ENCODE data around the gene GAS7. TPM values are rescaled to one million over a fixed set of nuclear protein-coding genes. Genes with fewer than 3 reads are reported as not detected.
A peak's percentile ranks its signal among the peaks of the same experiment; 100 is the strongest.
"Not testable (repeated sequence)": the region's sequence is repeated elsewhere in the genome, so short reads cannot be mapped to it uniquely, and the experiment has no call there.

Gene GAS7
- total RNA-seq, 2 experiments from 2014 or later: 0.60 to 1.3 TPM

DNA sequence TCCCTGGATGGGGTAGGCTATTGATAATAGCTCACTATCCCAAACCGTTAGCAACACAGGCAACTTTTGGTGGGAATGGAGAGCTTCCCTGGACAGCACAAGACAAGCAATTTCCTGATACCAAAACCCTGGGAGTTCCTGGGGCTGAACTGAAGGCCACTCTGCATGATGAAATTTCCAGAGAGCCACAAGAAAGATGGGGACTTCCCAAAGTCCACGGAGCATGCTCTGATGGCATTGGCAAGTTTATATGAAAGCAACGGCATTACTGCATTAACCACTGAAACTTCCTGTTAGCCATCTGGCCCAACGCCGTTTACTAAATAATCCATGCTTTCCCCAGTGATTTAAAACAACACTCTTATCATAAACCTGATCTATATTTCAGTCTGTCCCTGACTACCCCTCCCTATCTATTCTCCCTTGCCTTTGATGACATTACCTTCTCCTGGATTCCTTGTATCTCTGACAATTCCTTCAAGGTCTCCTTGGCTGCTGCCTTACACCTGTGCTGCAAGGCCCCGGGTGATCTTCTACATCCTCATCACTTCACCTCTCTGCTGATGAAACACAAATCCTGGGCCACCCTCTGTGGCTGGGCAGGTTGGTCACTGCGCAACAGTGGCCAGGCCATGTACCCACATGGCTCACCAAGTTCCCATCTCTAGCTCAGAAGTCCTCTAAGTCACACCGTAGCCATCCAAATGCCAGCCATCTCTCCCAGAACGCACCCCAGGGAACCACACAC, 184.9 kb downstream of the GAS7 start:
- no peak overlapping the region for H3K27ac Mint-ChIP-seq
- H3K36me3 Mint-ChIP-seq (ENCODE audit: low read depth): no peaks in the 10 kb centered on the region
- ATAC-seq: no peak
- intact Hi-C loops (cut with DNase I, micrococcal nuclease): no loop called here
- H3K27me3 Mint-ChIP-seq: no peaks in the 10 kb centered on the region
- DNase-seq: no peak
- no peaks in the 10 kb centered on the region for H3K4me1 Mint-ChIP-seq
- POLR2A ChIA-PET: no interaction called here
- H3K4me3 Mint-ChIP-seq: no peak overlapping the region
- CTCF ChIA-PET: no interaction called here
- H3K9me3 Mint-ChIP-seq (ENCODE audit: low read depth): no peaks in the 10 kb centered on the region

- ATAC-seq (no peak), DNase-seq (no peak)
- ChIA-PET POLR2A (no interaction called here), CTCF (no interaction called here)
- H3K27me3 Mint-ChIP-seq: no peaks in the 10 kb centered on the region
- no peak overlapping the region for H3K4me3 Mint-ChIP-seq
- intact Hi-C loops (cut with DNase I, micrococcal nuclease): no loop called here
- no peaks in the 10 kb centered on the region for H3K9me3 Mint-ChIP-seq (ENCODE audit: low read depth)
- no peak overlapping the region for H3K27ac Mint-ChIP-seq
- H3K4me1 Mint-ChIP-seq: no peaks in the 10 kb centered on the region
- no peaks in the 10 kb centered on the region for H3K36me3 Mint-ChIP-seq (ENCODE audit: low read depth)
These were observed 187.7 kb downstream of the GAS7 start for GRCh38 chr17:10010752-10011151.

GRCh38 chr17:10003705-10004104, 194.7 kb downstream of the GAS7 start:
- Mint-ChIP-seq H3K4me3 (no peak overlapping the region), H3K27me3 (no peaks in the 10 kb centered on the region), H3K9me3 (ENCODE audit: low read depth) (no peaks in the 10 kb centered on the region), H3K36me3 (ENCODE audit: low read depth) (no peaks in the 10 kb centered on the region), H3K27ac (no peak overlapping the region), H3K4me1 (no peaks in the 10 kb centered on the region)
- ATAC-seq (no peak), DNase-seq (no peak)
- ChIA-PET CTCF (no interaction called here), POLR2A (no interaction called here)
- intact Hi-C loops (cut with DNase I, micrococcal nuclease): no loop called here

DNA sequence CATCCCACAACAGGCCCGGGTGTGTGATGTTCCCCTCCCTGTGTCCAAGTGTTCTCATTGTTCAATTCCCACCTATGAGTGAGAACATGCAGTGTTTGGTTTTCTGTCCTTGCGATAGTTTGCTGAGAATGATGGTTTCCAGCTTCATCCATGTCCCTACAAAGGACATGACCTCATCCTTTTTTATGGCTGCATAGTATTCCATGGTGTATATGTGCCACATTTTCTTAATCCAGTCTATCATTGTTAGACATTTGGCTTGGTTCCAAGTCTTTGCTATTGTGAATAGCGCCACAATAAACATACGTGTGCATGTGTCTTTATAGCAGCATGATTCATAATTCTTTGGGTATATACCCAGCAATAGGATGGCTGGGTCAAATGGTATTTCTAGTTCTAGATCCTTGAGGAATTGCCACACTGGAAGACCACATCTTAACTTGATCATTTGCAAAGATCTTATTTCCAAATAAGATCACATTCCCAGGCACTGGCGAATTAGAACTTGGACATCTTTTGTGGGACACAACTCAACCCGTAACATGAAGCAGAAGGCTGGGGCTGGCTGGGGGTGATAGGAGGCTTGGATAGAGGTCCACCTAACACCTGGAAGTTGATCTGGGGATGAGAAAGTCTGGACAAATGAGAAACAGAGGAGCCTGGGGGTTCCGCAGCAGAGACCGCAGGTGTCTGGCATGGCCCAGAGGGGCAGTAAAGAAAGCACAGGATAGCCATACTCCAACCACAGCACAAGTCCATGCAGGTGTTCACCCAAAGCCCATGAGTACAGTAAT, 195.6 kb downstream of the GAS7 start:
- ATAC-seq; H3K27me3 Mint-ChIP-seq; H3K4me3 Mint-ChIP-seq; H3K4me1 Mint-ChIP-seq; CTCF ChIA-PET; H3K27ac Mint-ChIP-seq; POLR2A ChIA-PET; H3K36me3 Mint-ChIP-seq (ENCODE audit: low read depth); H3K9me3 Mint-ChIP-seq (ENCODE audit: low read depth); DNase-seq; intact Hi-C loops (cut with DNase I, micrococcal nuclease): not testable (repeated sequence)

DNA sequence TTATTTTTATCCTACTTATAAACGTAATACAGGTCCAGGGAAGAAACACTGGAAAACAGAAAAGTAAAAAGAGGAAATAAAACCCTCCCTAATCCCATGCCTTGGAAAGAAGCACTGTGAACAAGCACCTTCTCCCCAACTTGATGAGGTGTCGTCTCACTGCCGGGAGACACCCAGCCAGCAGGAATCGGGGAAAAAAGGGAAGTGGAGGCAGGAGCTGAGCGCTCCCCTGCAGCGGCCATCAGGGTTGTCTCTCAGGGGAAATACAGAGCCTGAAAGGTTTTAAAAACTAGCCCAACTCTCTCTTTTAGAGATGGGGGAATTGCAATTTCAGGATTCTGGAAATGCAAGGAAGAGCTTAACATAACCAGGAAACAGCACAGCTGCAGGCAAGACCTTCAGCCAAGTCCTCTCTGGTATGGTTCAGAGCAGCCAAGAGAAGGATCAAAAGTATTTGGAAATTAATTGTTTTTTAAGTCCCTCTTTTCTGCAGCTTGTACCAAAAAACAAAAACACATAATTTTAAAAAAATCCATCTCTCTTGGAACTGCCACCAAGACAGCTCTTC, 197.0 kb downstream of the GAS7 start:
- ChIA-PET CTCF (no interaction called here), POLR2A (no interaction called here)
- no peaks in the 10 kb centered on the region for H3K4me1 Mint-ChIP-seq
- ATAC-seq (no peak), DNase-seq (no peak)
- no peak overlapping the region for H3K4me3 Mint-ChIP-seq
- intact Hi-C loops (cut with DNase I, micrococcal nuclease): no loop called here
- no peaks in the 10 kb centered on the region for H3K27me3 Mint-ChIP-seq
- H3K9me3 Mint-ChIP-seq (ENCODE audit: low read depth): no peaks in the 10 kb centered on the region
- H3K27ac Mint-ChIP-seq: no peak overlapping the region
- no peaks in the 10 kb centered on the region for H3K36me3 Mint-ChIP-seq (ENCODE audit: low read depth)

- no peaks in the 10 kb centered on the region for H3K27me3 Mint-ChIP-seq
- no peaks in the 10 kb centered on the region for H3K36me3 Mint-ChIP-seq (ENCODE audit: low read depth)
- CTCF ChIA-PET: interaction anchor here (0.8 kb wide), 1 partner anchor 255 kb away, joined by 3 read pairs; no protein-coding TSS in a partner anchor
- POLR2A ChIA-PET: no interaction called here
- H3K27ac Mint-ChIP-seq: no peak overlapping the region
- no peak for ATAC-seq
- intact Hi-C loops (cut with DNase I, micrococcal nuclease): no loop called here
- DNase-seq: no peak
- H3K4me3 Mint-ChIP-seq: no peak overlapping the region
- H3K4me1 Mint-ChIP-seq: no peaks in the 10 kb centered on the region
- H3K9me3 Mint-ChIP-seq (ENCODE audit: low read depth): no peaks in the 10 kb centered on the region
These were observed 198.3 kb downstream of the GAS7 start for GRCh38 chr17:9999919-10000695.

- H3K4me3 Mint-ChIP-seq: no peak overlapping the region
- CTCF ChIA-PET: no interaction called here
These were observed 200.3 kb downstream of the GAS7 start for GRCh38 chr17:9998060-9998459.

GRCh38 chr17:9994761-9995160, 203.6 kb downstream of the GAS7 start:
- Mint-ChIP-seq H3K36me3 (ENCODE audit: low read depth) (no peaks in the 10 kb centered on the region), H3K27me3 (no peaks in the 10 kb centered on the region), H3K4me1 (no peaks in the 10 kb centered on the region), H3K9me3 (ENCODE audit: low read depth) (no peaks in the 10 kb centered on the region), H3K4me3 (no peak overlapping the region), H3K27ac (no peak overlapping the region)
- no peak for ATAC-seq
- DNase-seq: no peak
- intact Hi-C loops (cut with DNase I, micrococcal nuclease): no loop called here
- ChIA-PET CTCF (no interaction called here), POLR2A (no interaction called here)

More at GRCh38 chr17:9998060-9998459, 200.3 kb downstream of the GAS7 start:
- H3K36me3 Mint-ChIP-seq (ENCODE audit: low read depth): no peaks in the 10 kb centered on the region
- no peaks in the 10 kb centered on the region for H3K9me3 Mint-ChIP-seq (ENCODE audit: low read depth)
- ATAC-seq (no peak), DNase-seq (no peak)
- intact Hi-C loops (cut with DNase I, micrococcal nuclease): no loop called here
- H3K4me1 Mint-ChIP-seq: no peaks in the 10 kb centered on the region
- H3K27ac Mint-ChIP-seq: no peak overlapping the region
- no peaks in the 10 kb centered on the region for H3K27me3 Mint-ChIP-seq
- POLR2A ChIA-PET: no interaction called here

DNA sequence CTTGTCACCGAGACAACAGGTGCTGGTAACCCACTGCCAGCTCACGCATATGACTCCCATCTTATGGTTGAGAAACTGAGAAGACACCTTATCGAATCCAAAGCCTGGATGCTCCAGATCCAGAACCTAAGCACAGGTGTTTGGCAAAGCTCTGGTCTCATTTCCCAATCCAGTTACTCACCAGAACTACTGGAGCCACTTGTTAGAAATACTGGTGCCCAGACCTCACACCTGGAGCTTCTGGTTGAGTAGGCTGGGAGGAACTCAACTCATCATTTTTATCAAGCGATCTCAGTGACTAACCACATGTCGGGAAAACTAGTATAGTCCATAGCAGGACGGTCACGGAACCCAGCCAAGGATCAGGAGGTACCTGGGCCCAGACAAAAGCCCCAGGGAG, 206.6 kb downstream of the GAS7 start:
- no peaks in the 10 kb centered on the region for H3K36me3 Mint-ChIP-seq (ENCODE audit: low read depth)
- POLR2A ChIA-PET: no interaction called here
- DNase-seq (no peak), ATAC-seq (no peak)
- intact Hi-C loops (cut with DNase I, micrococcal nuclease): no loop called here
- no peaks in the 10 kb centered on the region for H3K4me1 Mint-ChIP-seq
- H3K4me3 Mint-ChIP-seq: no peak overlapping the region
- CTCF ChIA-PET: no interaction called here
- H3K9me3 Mint-ChIP-seq (ENCODE audit: low read depth): no peaks in the 10 kb centered on the region
- H3K27me3 Mint-ChIP-seq: no peaks in the 10 kb centered on the region
- no peak overlapping the region for H3K27ac Mint-ChIP-seq

DNA sequence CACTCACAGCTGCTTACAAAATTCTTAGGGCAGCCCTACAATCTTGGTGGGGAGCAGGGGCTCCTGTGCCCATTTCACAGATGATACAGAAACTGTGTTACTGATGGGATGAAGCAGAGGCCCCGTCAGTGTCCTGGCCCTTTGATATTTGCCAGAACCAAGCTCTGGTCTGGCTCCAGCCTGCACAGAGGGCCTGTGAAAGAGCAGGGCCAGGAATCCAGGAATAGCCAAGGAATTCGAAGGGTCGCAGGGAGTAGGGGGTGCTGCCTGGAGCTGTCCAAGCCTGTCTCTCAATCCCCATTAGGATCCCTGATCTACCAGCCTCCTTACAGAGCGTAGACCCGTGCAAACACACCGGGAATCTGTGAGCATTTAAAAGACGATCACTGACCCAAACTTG, 207.1 kb downstream of the GAS7 start:
- H3K36me3 Mint-ChIP-seq (ENCODE audit: low read depth): no peaks in the 10 kb centered on the region
- ATAC-seq: no peak
- no peaks in the 10 kb centered on the region for H3K27me3 Mint-ChIP-seq

GRCh38 chr17:9987779-9988585, 210.4 kb downstream of the GAS7 start:
- CTCF ChIA-PET: interaction anchor here (0.5 to 1.2 kb wide), 3 partner anchors 21 to 411 kb away, joined by 3 to 4 read pairs (median 3); no protein-coding TSS in a partner anchor
- Mint-ChIP-seq H3K27ac (no peak overlapping the region), H3K4me1 (no peaks in the 10 kb centered on the region), H3K36me3 (ENCODE audit: low read depth) (no peaks in the 10 kb centered on the region), H3K4me3 (no peak overlapping the region), H3K27me3 (no peaks in the 10 kb centered on the region), H3K9me3 (ENCODE audit: low read depth) (no peaks in the 10 kb centered on the region)
- POLR2A ChIA-PET: no interaction called here
- no peak for ATAC-seq
- DNase-seq: peak; percentile 41
- intact Hi-C loops (cut with DNase I, micrococcal nuclease): loop anchor here in 1 of 2 experiments (5.0 kb wide), 1 partner anchor 239 kb away; no protein-coding TSS in a partner anchor

More for the DNA sequence above, 207.1 kb downstream of the GAS7 start:
- intact Hi-C loops (cut with DNase I, micrococcal nuclease): no loop called here
- H3K9me3 Mint-ChIP-seq (ENCODE audit: low read depth): no peaks in the 10 kb centered on the region
- H3K4me1 Mint-ChIP-seq: no peaks in the 10 kb centered on the region
- H3K27ac Mint-ChIP-seq: no peak overlapping the region
- CTCF ChIA-PET: no interaction called here
- no peak overlapping the region for H3K4me3 Mint-ChIP-seq
- POLR2A ChIA-PET: no interaction called here
- DNase-seq: no peak

All from activated CD4-positive, alpha-beta T cell treated with anti-CD3 and anti-CD28 coated beads for 36 hours (primary cell).